ENCODE data around the gene CKB. TPM values are rescaled to one million over a fixed set of nuclear protein-coding genes. Genes with fewer than 3 reads are reported as not detected.
A peak's percentile ranks its signal among the peaks of the same experiment; 100 is the strongest.

CKB gene
- total and polyA plus RNA-seq, 3 donors from 2014 or later, result 504 to 1,322 (median 1,148) TPM

GRCh38 chr14:103531421-103532215, 9.0 kb upstream of the CKB start:
- no peak overlapping the region for H3K27ac ChIP-seq

GRCh38 chr14:103530831-103531230, 8.2 kb upstream of the CKB start:
- Histone ChIP-seq H3K27me3 (no peaks in the 10 kb centered on the region), H3K4me3 (no peak overlapping the region), H3K9me3 (no peaks in the 10 kb centered on the region), H3K27ac (no peak overlapping the region), H3K4me1 (peaks cover 66% of the 10 kb centered on the region), H3K36me3 (ENCODE audit: low read depth, missing control alignments) (no peaks in the 10 kb centered on the region)
- DNase-seq, result no peak
- no peak for TF ChIP-seq POLR2A (IDR thresholded peaks at IDR 0.05)
- TF ChIP-seq, protein P1, sequence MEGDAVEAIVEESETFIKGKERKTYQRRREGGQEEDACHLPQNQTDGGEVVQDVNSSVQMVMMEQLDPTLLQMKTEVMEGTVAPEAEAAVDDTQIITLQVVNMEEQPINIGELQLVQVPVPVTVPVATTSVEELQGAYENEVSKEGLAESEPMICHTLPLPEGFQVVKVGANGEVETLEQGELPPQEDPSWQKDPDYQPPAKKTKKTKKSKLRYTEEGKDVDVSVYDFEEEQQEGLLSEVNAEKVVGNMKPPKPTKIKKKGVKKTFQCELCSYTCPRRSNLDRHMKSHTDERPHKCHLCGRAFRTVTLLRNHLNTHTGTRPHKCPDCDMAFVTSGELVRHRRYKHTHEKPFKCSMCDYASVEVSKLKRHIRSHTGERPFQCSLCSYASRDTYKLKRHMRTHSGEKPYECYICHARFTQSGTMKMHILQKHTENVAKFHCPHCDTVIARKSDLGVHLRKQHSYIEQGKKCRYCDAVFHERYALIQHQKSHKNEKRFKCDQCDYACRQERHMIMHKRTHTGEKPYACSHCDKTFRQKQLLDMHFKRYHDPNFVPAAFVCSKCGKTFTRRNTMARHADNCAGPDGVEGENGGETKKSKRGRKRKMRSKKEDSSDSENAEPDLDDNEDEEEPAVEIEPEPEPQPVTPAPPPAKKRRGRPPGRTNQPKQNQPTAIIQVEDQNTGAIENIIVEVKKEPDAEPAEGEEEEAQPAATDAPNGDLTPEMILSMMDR (IDR thresholded peaks at IDR 0.05), result no peak
- intact Hi-C loops (cut with DNase I; ENCODE audit: low total_unique reads), result no loop called here
- 86 to 88% methylated on average over 2 to 11 of the region's 11 CpGs for WGBS, 2 donors

More at GRCh38 chr14:103531421-103532215, 9.0 kb upstream of the CKB start:
- no peaks in the 10 kb centered on the region for H3K9me3 ChIP-seq
- no peaks in the 10 kb centered on the region for H3K36me3 ChIP-seq (ENCODE audit: low read depth, missing control alignments)
- intact Hi-C loops (cut with DNase I; ENCODE audit: low total_unique reads), result no loop called here
- no peak for DNase-seq
- 85 to 93% methylated on average over 15 of the region's 15 CpGs for WGBS, 2 donors
- H3K27me3 ChIP-seq, result no peaks in the 10 kb centered on the region
- no peak for TF ChIP-seq POLR2A (IDR thresholded peaks at IDR 0.05)
- TF ChIP-seq, protein P1 (IDR thresholded peaks at IDR 0.05), result no peak
- H3K4me3 ChIP-seq, result no peak overlapping the region
- peaks cover 59% of the 10 kb centered on the region for H3K4me1 ChIP-seq

DNA sequence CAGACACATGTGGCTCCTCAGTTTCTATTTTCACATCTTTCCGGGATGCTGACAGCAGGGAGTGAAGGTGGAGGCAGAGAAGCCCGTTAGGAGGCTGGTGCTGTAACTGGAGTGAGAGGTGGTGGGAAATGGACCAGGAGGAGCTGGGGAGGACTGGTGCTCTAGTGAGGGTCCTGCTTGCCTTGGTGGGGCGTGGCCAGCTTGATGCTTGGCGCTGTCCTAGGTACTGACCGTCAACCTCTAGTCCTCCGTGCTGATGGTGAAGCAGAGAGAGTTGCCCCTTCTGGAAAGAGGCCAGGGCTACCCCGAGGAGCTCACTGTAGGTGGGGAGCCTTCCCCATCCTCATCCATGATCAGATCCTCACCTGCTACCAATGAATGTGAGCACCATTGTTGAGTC, 7.8 kb upstream of the CKB start:
- TF ChIP-seq, protein P1 (IDR thresholded peaks at IDR 0.05), result no peak
- no peak for TF ChIP-seq POLR2A (IDR thresholded peaks at IDR 0.05)
- intact Hi-C loops (cut with DNase I; ENCODE audit: low total_unique reads), result no loop called here
- 32 to 34% methylated on average over 6 to 7 of the region's 7 CpGs for WGBS, 2 donors
- Histone ChIP-seq H3K27me3 (no peaks in the 10 kb centered on the region), H3K27ac (no peak overlapping the region), H3K9me3 (no peaks in the 10 kb centered on the region), H3K4me3 (no peak overlapping the region), H3K4me1 (peaks cover 67% of the 10 kb centered on the region), H3K36me3 (ENCODE audit: low read depth, missing control alignments) (no peaks in the 10 kb centered on the region)
- DNase-seq, result no peak

DNA sequence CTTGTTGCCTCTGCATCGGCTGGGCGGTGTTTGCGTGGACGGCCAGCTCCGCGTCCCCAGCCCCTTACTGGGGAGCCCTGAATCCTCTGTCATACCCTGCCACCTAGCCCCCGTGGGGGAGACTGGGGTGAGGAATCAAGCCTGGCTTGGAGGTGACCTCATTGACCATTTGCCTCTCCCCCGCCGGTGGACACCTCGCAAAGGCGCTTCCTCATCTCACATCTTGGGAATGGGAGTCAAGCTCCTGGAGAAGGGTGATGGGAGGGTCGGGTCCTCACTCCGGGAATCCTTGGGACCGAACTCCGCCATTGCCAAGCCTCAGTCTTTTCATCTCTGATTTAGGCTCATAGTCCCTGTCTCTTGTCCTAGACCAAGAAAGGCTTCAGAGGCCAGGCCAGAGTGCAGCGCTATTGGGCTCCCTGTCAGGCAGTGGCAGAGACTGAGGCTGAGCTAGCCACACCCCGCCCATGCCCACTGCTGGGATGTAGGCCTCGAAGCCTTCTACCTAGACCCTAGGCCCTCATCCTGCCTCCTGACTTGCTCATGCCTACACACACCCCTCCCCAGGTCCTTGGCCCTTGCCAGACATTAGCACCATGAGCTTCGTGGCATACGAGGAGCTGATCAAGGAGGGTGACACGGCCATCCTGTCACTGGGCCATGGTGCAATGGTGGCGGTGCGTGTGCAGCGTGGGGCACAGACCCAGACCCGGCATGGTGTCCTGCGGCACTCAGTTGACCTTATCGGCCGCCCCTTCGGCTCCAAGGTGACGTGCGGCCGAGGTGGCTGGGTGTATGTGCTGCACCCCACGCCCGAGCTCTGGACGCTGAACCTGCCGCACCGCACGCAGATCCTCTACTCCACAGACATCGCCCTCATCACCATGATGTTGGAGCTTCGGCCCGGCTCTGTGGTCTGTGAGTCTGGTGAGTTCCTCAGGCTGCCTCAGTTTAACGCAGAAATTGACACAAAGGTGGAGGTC, 7.0 kb upstream of the CKB start:
- 39 to 41% methylated on average over 9 to 42 of the region's 42 CpGs for WGBS, 2 donors
- Histone ChIP-seq H3K4me3 (peak overlapping the region; percentile 80 to 88), H3K36me3 (ENCODE audit: low read depth, missing control alignments) (no peaks in the 10 kb centered on the region), H3K9me3 (no peaks in the 10 kb centered on the region), H3K27me3 (no peaks in the 10 kb centered on the region), H3K4me1 (peaks cover 65% of the 10 kb centered on the region), H3K27ac (peak overlapping the region in 1 of 2 donors; percentile 97)
- no peak for TF ChIP-seq POLR2A (IDR thresholded peaks at IDR 0.05)
- TF ChIP-seq, protein P1 (IDR thresholded peaks at IDR 0.05), result no peak
- intact Hi-C loops (cut with DNase I; ENCODE audit: low total_unique reads), result no loop called here
- DNase-seq, result no peak
